Mucosa of gallbladder (tissue), 1 donor: ENCODE results near the gene USP16. TPM values are rescaled to one million over a fixed set of nuclear protein-coding genes. Genes with fewer than 3 reads are reported as not detected.
A peak's percentile ranks its signal among the peaks of the same experiment; 100 is the strongest.
"Not testable (repeated sequence)": the region's sequence is repeated elsewhere in the genome, so short reads cannot be mapped to it uniquely, and the experiment has no call there.

Source experiments
- DNase-seq: peaks from one replicate; pipeline ENCODE4 v3.0.0-alpha.2; 2020; ENCODE audit warnings: low spot score
- total RNA-seq: library from RNA; stranded (reverse); gene quantifications from one replicate; pipeline ENCODE4 v1.2.1, GENCODE V29; 2021
- donor health status: DM: no; HTN: no; CAD: no.

The USP16 gene
- 29.1 TPM for total RNA-seq

GRCh38 chr21:29024474-29025327, at the start of gene USP16:
Gene USP16, plus strand, starts transcription at chr21:29024668. Its CDS starts 3,246 bp downstream, at chr21:29027914.
- DNase-seq, result peak; percentile 97

GRCh38 chr21:28975397-28975796, 49.1 kb upstream of the USP16 start:
- DNase-seq, result no peak

- no peak for DNase-seq
These were observed 45.4 kb upstream of the USP16 start for GRCh38 chr21:28979092-28979491.

GRCh38 chr21:28982637-28983036, 41.8 kb upstream of the USP16 start:
- DNase-seq, result no peak

- DNase-seq, result no peak
These were observed 37.8 kb upstream of the USP16 start for GRCh38 chr21:28986677-28987076.

GRCh38 chr21:28988146-28988545, 36.3 kb upstream of the USP16 start:
- DNase-seq, result not testable (repeated sequence)

GRCh38 chr21:28991861-28992525, 32.5 kb upstream of the USP16 start:
- no peak for DNase-seq

GRCh38 chr21:28992526-28993292, 31.8 kb upstream of the USP16 start, which contains the start of gene LTN1:
Gene LTN1, minus strand, starts transcription at chr21:28992877. Its CDS starts 72 bp downstream, at chr21:28992805.
- DNase-seq, result peak; percentile 99

- DNase-seq, result no peak
These were observed 31.2 kb upstream of the USP16 start for GRCh38 chr21:28993293-28993629.

- peak; percentile 95 for DNase-seq
These were observed 21.9 kb upstream of the USP16 start for GRCh38 chr21:29002442-29003144.

- no peak for DNase-seq
These were observed 18.8 kb upstream of the USP16 start for GRCh38 chr21:29005696-29006095.

- no peak for DNase-seq
These were observed 17.3 kb upstream of the USP16 start for GRCh38 chr21:29007135-29007534.

GRCh38 chr21:29007810-29008209, 16.7 kb upstream of the USP16 start:
- DNase-seq, result no peak

GRCh38 chr21:29008367-29008766, 16.1 kb upstream of the USP16 start:
- no peak for DNase-seq

- DNase-seq, result not testable (repeated sequence)
These were observed 13.2 kb upstream of the USP16 start for GRCh38 chr21:29011236-29011635.

- no peak for DNase-seq
These were observed 6.7 kb upstream of the USP16 start for GRCh38 chr21:29017639-29018237.

- DNase-seq, result no peak
These were observed 5.9 kb upstream of the USP16 start for GRCh38 chr21:29018540-29018939.

- no peak for DNase-seq
These were observed 2.3 kb upstream of the USP16 start for GRCh38 chr21:29022166-29022565.

GRCh38 chr21:29025328-29025713, 853 bp downstream of the USP16 start:
- no peak for DNase-seq

GRCh38 chr21:29029524-29029923, 5.1 kb downstream of the USP16 start:
- DNase-seq, result no peak

- DNase-seq, result no peak
These were observed 6.4 kb downstream of the USP16 start for GRCh38 chr21:29030909-29031308.
